HepG2 (cell line): ENCODE data around the gene TMEM97. TPM values are rescaled to one million over a fixed set of nuclear protein-coding genes. Genes with fewer than 3 reads are reported as not detected.

Source experiments
- ARNTL ChIP-seq: sonication (generic); formaldehyde crosslinking; IDR thresholded peaks from 2 replicates; pipeline ENCODE4 v1.4.0; 2020; ENCODE audit warnings: mild to moderate bottlenecking, missing genetic modification reagents
- ATAD3A ChIP-seq: sonication (generic); formaldehyde crosslinking; IDR thresholded peaks from 2 replicates; pipeline ENCODE4 v1.4.0; 2020; ENCODE audit warnings: missing genetic modification reagents
- ATF7 ChIP-seq, 2 experiments: fragments of 450-650 bp in 1 of 2; sonication (generic) in 1 of 2; formaldehyde crosslinking in 1 of 2; IDR thresholded peaks; 2 replicates each; pipeline versions ENCODE4 v1.4.0 to v1.6.1; 2016 to 2020; ENCODE audit warnings: antibody characterized with exemption in 1 of 2, mild to moderate bottlenecking in 1 of 2, missing genetic modification reagents in 1 of 2
- CEBPB ChIP-seq: IDR thresholded peaks from 2 replicates; pipeline ENCODE4 v1.6.1; 2011; ENCODE audit warnings: low read depth, low read length, improper control_type of control experiment, borderline replicate concordance
- FUBP1 ChIP-seq: sonication (generic); formaldehyde crosslinking; IDR thresholded peaks from 2 replicates; pipeline ENCODE4 v1.5.1; 2020; ENCODE audit warnings: missing genetic modification reagents, mild to moderate bottlenecking, borderline replicate concordance
- HDAC1 ChIP-seq: sonication (generic); formaldehyde crosslinking; IDR thresholded peaks from 2 replicates; pipeline ENCODE4 v1.5.1; 2020; ENCODE audit warnings: mild to moderate bottlenecking, missing genetic modification reagents
- IRF9 ChIP-seq: sonication (generic); formaldehyde crosslinking; IDR thresholded peaks from 2 replicates; pipeline ENCODE4 v1.8.0; 2022; ENCODE audit warnings: missing genetic modification reagents, mild to moderate bottlenecking, borderline replicate concordance
- KLF15 ChIP-seq: sonication (generic); formaldehyde crosslinking; IDR thresholded peaks from 2 replicates; pipeline ENCODE4 v1.8.1; 2023; ENCODE audit warnings: borderline replicate concordance, mild to moderate bottlenecking, inconsistent platforms, missing genetic modification reagents, mixed read lengths
- MEIS2 ChIP-seq: sonication (generic); formaldehyde crosslinking; IDR thresholded peaks from 2 replicates; pipeline ENCODE4 v1.9.0; 2021; ENCODE audit warnings: mild to moderate bottlenecking, missing genetic modification reagents
- NFYB ChIP-seq: sonication (generic); formaldehyde crosslinking; IDR thresholded peaks from 2 replicates; pipeline ENCODE4 v1.4.0; 2020; ENCODE audit warnings: missing genetic modification reagents
- USF2 ChIP-seq, 2 experiments: sonication (generic) in 1 of 2; formaldehyde crosslinking in 1 of 2; IDR thresholded peaks; 2 replicates each; pipeline versions ENCODE4 v1.5.1 to v1.6.1; 2011 to 2020; ENCODE audit warnings: borderline replicate concordance in 1 of 2, low read depth in 1 of 2, low read length in 1 of 2, mild to moderate bottlenecking in 1 of 2, missing genetic modification reagents in 1 of 2, moderate library complexity in 1 of 2
- ZBTB49 ChIP-seq: sonication (generic); formaldehyde crosslinking; IDR thresholded peaks from 2 replicates; pipeline ENCODE4 v1.4.0; 2020; ENCODE audit warnings: missing genetic modification reagents, borderline replicate concordance
- ZNF124 ChIP-seq: sonication (generic); formaldehyde crosslinking; IDR thresholded peaks from 2 replicates; pipeline ENCODE4 v1.4.0; 2020; ENCODE audit warnings: missing genetic modification reagents
- ZNF17 ChIP-seq: sonication (generic); formaldehyde crosslinking; IDR thresholded peaks from 2 replicates; pipeline ENCODE4 v1.5.0; 2020; ENCODE audit warnings: mild to moderate bottlenecking, missing genetic modification reagents
- ZNF350 ChIP-seq: sonication (generic); formaldehyde crosslinking; IDR thresholded peaks from 2 replicates; pipeline ENCODE4 v1.4.0; 2020; ENCODE audit warnings: mild to moderate bottlenecking, low read depth, missing genetic modification reagents, borderline replicate concordance
- ZNF619 ChIP-seq: sonication (generic); formaldehyde crosslinking; IDR thresholded peaks from 2 replicates; pipeline ENCODE4 v1.4.0; 2020; ENCODE audit warnings: mild to moderate bottlenecking, missing genetic modification reagents
- ZNF674 ChIP-seq: sonication (generic); formaldehyde crosslinking; IDR thresholded peaks from 2 replicates; pipeline ENCODE4 v1.5.0; 2020; ENCODE audit warnings: low read depth, mild to moderate bottlenecking, missing genetic modification reagents
- ZNF709 ChIP-seq: sonication (generic); formaldehyde crosslinking; IDR thresholded peaks from 2 replicates; pipeline ENCODE4 v1.5.0; 2020; ENCODE audit warnings: mild to moderate bottlenecking, missing genetic modification reagents
- ZNF766 ChIP-seq: sonication (generic); formaldehyde crosslinking; IDR thresholded peaks from 2 replicates; pipeline ENCODE4 v1.5.0; 2020; ENCODE audit warnings: missing genetic modification reagents, borderline replicate concordance
- ZZZ3 ChIP-seq: sonication (generic); formaldehyde crosslinking; IDR thresholded peaks from 2 replicates; pipeline ENCODE4 v1.4.0; 2020; ENCODE audit warnings: missing genetic modification reagents, mild to moderate bottlenecking, borderline replicate concordance
- polyA plus RNA-seq, 8 experiments: library from polyadenylated mRNA; depleted of rRNA in 3 of 8; stranded (reverse) in 7 of 8; unstranded in 1 of 8; fragments of >200 nt; fragmentation: Illumina TruSeq in 4 of 8; extraction: Trizol in 4 of 8; gene quantifications; 2 replicates each; pipeline versions ENCODE4 v1.2.1 to v1.2.3, GENCODE V29; 2011 to 2016; ENCODE audit warnings: low read depth in 4 of 8, missing spikeins in 1 of 8, mixed read lengths in 1 of 8; ENCODE audit not compliant: insufficient read depth in 1 of 8
- total RNA-seq, 5 experiments: library from RNA; depleted of rRNA; stranded (reverse); fragments of >200 nt; fragmentation: Illumina TruSeq; extraction: Trizol; gene quantifications; 2 replicates each; pipeline ENCODE4 v1.2.3, GENCODE V29; 2016; ENCODE audit warnings: low read depth in 1 of 5

Gene TMEM97
- total and polyA plus RNA-seq, 2 of the 13 experiments (the other 11 are each of a cell fraction or from before 2014, with no cell fraction given): 69.6 to 137 TPM

- TF ChIP-seq ZBTB49 (CRISPR knock-in tag) (no peak), MEIS2 (CRISPR knock-in tag) (peak; percentile 12; the same call in 1 of the 2 replicates), CEBPB (no peak), IRF9 (0 out of 2 replicates have a peak, but pooled peaks have one; percentile 87), ZNF124 (CRISPR knock-in tag) (0 out of 2 replicates have a peak, but pooled peaks have one; percentile 43), FUBP1 (no peak), ZNF766 (CRISPR knock-in tag) (peak; percentile 71; the same call in 1 of the 2 replicates), ZNF709 (CRISPR knock-in tag) (peak; percentile 76; the same call in 1 of the 2 replicates), ZNF17 (CRISPR knock-in tag) (no peak; the same call in 1 of the 2 replicates), ATAD3A (CRISPR knock-in tag) (no peak), ATF7 (IDR thresholded peaks at IDR 0.05) (no peak), ATF7 (CRISPR knock-in tag; IDR thresholded peaks at IDR 0.05) (0 out of 2 replicates have a peak, but pooled peaks have one; percentile 63), ZZZ3 (peak; percentile 83; the same call in 1 of the 2 replicates), ZNF619 (CRISPR knock-in tag) (no peak), NFYB (CRISPR knock-in tag) (0 out of 2 replicates have a peak, but pooled peaks have one; percentile 34), ZNF674 (CRISPR knock-in tag) (no peak), USF2 (IDR thresholded peaks at IDR 0.05; ENCODE audit: low read depth, low read length) (peak; percentile 70), USF2 (CRISPR knock-in tag; IDR thresholded peaks at IDR 0.05; ENCODE audit: borderline replicate concordance) (peak; percentile 95; the same call in 1 of the 2 replicates), ZNF350 (CRISPR knock-in tag) (peak; percentile 87), KLF15 (no peak; the same call in 1 of the 2 replicates), ARNTL (CRISPR knock-in tag) (peak; percentile 41), HDAC1 (CRISPR knock-in tag) (peak; percentile 99)
Observed at GRCh38 chr17:28357061-28357900, 38.3 kb downstream of the TMEM97 start, which contains the start of gene POLDIP2 (continued).
